GM10266 (cell line): ENCODE data around the gene CD74.

Source experiments
- DNase-seq: peaks from one replicate; pipeline ENCODE4 v3.0.0; 2012; ENCODE audit errors: extremely low spot score
- CTCF ChIP-seq: IDR thresholded peaks from 2 replicates; pipeline ENCODE4 v1.5.1; 2012; ENCODE audit warnings: mild to moderate bottlenecking, low read depth; ENCODE audit not compliant: control insufficient read depth, insufficient read depth; ENCODE audit errors: missing control alignments

Gene CD74

GRCh38 chr5:150412319-150413175 lies at the start of gene CD74:
TSS of gene CD74 (minus strand) at chr5:150412910. CDS start at chr5:150412749, 161 bp downstream.
- peak; percentile 88 for DNase-seq
- TF ChIP-seq CTCF = no peak

- DNase-seq = peak; percentile 78
Measured at GRCh38 chr5:150461231-150461630, 48.5 kb upstream of the CD74 start.

GRCh38 chr5:150460781-150461180 lies 48.1 kb upstream of the CD74 start:
- no peak for TF ChIP-seq CTCF
- DNase-seq = no peak

More at GRCh38 chr5:150461231-150461630, 48.5 kb upstream of the CD74 start:
- TF ChIP-seq CTCF = no peak

GRCh38 chr5:150458802-150459557 lies 46.3 kb upstream of the CD74 start:
- peak; percentile 66 for DNase-seq
- peak; percentile 96 for TF ChIP-seq CTCF

GRCh38 chr5:150457562-150458240 lies 45.0 kb upstream of the CD74 start:
- no peak for TF ChIP-seq CTCF
- no peak for DNase-seq

- TF ChIP-seq CTCF = no peak
- no peak for DNase-seq
Measured at GRCh38 chr5:150457121-150457520, 44.4 kb upstream of the CD74 start.
